ENCODE results near the gene CLEC3B. TPM values are rescaled to one million over a fixed set of nuclear protein-coding genes. Genes with fewer than 3 reads are reported as not detected.
"Not testable (repeated sequence)": the region's sequence is repeated elsewhere in the genome, so short reads cannot be mapped to it uniquely, and the experiment has no call there.

The CLEC3B gene
- total RNA-seq, 1 donor from 2014 or later, result 50.3 TPM

DNA sequence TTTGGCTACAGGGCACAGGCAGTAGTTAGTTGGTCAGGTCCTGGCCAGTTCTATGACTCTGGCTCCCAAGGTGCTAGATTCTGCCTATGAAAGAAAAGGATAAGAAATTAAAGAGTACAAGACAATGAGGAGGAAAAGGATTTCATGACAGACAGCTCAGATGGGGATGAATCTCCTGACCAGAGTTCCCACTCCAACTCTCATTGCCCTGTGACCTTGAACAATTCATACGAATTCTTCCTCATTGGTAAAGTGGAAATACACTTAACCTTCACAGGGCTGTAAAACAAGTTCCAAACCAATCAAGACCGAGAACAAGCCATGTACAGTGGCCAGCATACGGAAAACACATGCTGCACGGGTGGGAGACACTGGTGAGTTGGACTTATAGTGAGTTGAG, 23.7 kb downstream of the CLEC3B start:
- DNase-seq (ENCODE audit: low spot score), result no peak
- no peak overlapping the region for H3K27ac Mint-ChIP-seq (ENCODE audit: unreplicated experiment)
- no peaks in the 10 kb centered on the region for H3K9me3 Mint-ChIP-seq (ENCODE audit: low read depth)
- no peaks in the 10 kb centered on the region for H3K36me3 Mint-ChIP-seq (ENCODE audit: low read depth)
- no peaks in the 10 kb centered on the region for H3K27me3 Mint-ChIP-seq (ENCODE audit: low read depth)
- H3K4me1 Mint-ChIP-seq (ENCODE audit: low read depth), result peaks cover 20% of the 10 kb centered on the region
- no peak overlapping the region for H3K4me3 Mint-ChIP-seq (ENCODE audit: unreplicated experiment)
- TF ChIP-seq, protein P1, sequence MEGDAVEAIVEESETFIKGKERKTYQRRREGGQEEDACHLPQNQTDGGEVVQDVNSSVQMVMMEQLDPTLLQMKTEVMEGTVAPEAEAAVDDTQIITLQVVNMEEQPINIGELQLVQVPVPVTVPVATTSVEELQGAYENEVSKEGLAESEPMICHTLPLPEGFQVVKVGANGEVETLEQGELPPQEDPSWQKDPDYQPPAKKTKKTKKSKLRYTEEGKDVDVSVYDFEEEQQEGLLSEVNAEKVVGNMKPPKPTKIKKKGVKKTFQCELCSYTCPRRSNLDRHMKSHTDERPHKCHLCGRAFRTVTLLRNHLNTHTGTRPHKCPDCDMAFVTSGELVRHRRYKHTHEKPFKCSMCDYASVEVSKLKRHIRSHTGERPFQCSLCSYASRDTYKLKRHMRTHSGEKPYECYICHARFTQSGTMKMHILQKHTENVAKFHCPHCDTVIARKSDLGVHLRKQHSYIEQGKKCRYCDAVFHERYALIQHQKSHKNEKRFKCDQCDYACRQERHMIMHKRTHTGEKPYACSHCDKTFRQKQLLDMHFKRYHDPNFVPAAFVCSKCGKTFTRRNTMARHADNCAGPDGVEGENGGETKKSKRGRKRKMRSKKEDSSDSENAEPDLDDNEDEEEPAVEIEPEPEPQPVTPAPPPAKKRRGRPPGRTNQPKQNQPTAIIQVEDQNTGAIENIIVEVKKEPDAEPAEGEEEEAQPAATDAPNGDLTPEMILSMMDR (IDR thresholded peaks at IDR 0.05), result no peak

DNA sequence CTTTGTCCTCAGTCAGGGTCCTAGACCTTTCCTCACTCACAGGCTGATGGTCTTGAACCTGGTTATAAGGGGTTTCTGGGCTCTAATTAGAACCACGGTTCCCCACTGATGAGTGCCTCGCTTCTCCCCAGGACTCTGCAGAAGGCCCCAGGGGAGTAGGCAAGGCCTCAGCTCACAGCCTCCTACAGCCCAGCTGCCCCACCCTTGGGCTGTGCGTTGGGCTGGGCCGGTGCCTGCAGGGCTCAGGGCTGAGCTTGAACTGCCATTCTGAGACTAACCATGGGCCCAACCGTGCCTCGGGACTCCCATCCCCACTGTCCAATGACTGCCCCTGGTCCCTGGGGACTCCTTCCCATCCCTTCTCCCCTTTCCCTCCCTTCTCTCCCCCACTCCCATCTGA, 25.6 kb downstream of the CLEC3B start:
- Mint-ChIP-seq H3K36me3 (ENCODE audit: low read depth) (no peaks in the 10 kb centered on the region), H3K9me3 (ENCODE audit: low read depth) (no peaks in the 10 kb centered on the region)

DNA sequence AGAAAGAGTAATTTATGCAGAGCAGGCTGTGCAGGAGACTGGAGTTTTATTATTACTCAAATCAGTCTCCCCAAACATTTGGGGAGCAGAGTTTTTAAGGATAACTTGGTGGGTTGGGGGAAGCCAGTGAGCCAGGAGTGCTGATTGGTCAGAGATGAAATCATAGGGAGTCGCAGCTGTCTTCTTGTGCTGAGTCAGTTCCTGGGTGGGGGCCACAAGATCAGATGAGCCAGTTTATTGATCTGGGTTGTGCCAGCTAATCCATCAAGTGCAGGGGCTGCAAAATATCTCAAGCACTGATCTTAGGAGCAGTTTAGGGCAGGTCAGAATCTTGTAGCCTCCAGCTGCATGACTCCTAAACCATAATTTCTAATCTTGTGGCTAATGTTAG, 27.7 kb downstream of the CLEC3B start:
- not testable (repeated sequence) for H3K27me3 Mint-ChIP-seq (ENCODE audit: low read depth); H3K4me3 Mint-ChIP-seq (ENCODE audit: unreplicated experiment); DNase-seq (ENCODE audit: low spot score); H3K36me3 Mint-ChIP-seq (ENCODE audit: low read depth); H3K9me3 Mint-ChIP-seq (ENCODE audit: low read depth)
- peak overlapping the region; percentile 2 for H3K27ac Mint-ChIP-seq (ENCODE audit: unreplicated experiment)
- H3K4me1 Mint-ChIP-seq (ENCODE audit: low read depth), result peaks cover 54% of the 10 kb centered on the region

More for the DNA sequence above, 25.6 kb downstream of the CLEC3B start:
- no peak for DNase-seq (ENCODE audit: low spot score)
- Mint-ChIP-seq H3K4me1 (ENCODE audit: low read depth) (peaks cover 32% of the 10 kb centered on the region), H3K27me3 (ENCODE audit: low read depth) (no peaks in the 10 kb centered on the region), H3K4me3 (ENCODE audit: unreplicated experiment) (no peak overlapping the region), H3K27ac (ENCODE audit: unreplicated experiment) (no peak overlapping the region)
- TF ChIP-seq, protein P1 (IDR thresholded peaks at IDR 0.05), result no peak

DNA sequence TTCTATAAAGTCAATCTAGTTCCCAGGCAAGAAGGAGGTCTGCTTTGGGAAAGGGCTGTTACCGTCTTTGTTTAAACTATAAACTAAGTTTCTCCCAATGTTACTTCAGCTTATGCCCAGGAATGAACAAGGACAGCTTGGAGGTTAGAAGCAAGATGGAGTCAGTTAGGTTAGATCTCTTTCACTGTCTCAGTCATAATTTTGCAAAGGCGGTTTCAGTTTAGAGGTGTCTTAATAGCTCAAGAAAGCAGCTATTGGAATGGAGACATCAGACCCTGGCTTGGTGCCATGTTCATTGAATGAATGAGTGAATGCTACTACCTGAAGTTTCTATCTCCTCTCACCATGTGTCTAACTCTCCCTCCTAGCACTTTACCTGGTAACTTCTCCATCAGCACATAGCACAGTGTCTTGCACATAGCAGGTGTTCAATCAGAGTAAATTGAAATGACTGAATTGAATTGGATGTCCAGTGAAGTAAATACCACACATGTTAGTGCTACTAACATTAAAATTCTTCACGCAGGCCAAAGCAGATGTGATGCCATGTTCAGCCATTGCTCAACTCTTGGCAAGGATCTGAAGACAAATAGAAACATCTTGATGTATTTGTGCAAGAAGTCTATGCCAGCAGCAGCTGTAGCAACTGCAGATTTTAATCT, 28.2 kb downstream of the CLEC3B start:
- Mint-ChIP-seq H3K27ac (ENCODE audit: unreplicated experiment) (peak overlapping the region; percentile 91), H3K9me3 (ENCODE audit: low read depth) (no peaks in the 10 kb centered on the region), H3K4me3 (ENCODE audit: unreplicated experiment) (no peak overlapping the region), H3K4me1 (ENCODE audit: low read depth) (peaks cover 59% of the 10 kb centered on the region), H3K27me3 (ENCODE audit: low read depth) (no peaks in the 10 kb centered on the region), H3K36me3 (ENCODE audit: low read depth) (no peaks in the 10 kb centered on the region)
- TF ChIP-seq, protein P1 (IDR thresholded peaks at IDR 0.05), result no peak
- no peak for DNase-seq (ENCODE audit: low spot score)

DNA sequence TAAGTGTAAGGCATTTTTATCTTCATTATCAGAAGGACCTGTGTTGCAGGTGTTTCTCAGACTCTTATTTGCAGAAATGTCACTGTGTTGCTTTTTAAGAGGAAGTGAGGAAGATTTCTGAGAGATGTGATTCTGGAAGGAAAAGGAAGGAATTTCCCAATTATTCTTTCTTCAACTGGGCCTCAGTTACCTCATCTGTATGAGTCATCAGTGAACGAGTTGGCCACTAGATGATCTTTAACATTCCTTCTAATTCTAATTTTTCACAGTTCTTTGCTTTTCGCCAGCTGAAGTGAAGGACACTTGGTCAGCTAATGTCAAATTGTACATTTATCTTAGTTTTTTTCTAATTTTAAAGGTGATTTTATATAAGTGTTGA, 28.9 kb downstream of the CLEC3B start:
- no peaks in the 10 kb centered on the region for H3K27me3 Mint-ChIP-seq (ENCODE audit: low read depth)
- no peak for DNase-seq (ENCODE audit: low spot score)
- TF ChIP-seq, protein P1 (IDR thresholded peaks at IDR 0.05), result no peak
- H3K27ac Mint-ChIP-seq (ENCODE audit: unreplicated experiment), result peak overlapping the region; percentile 91
- H3K9me3 Mint-ChIP-seq (ENCODE audit: low read depth), result no peaks in the 10 kb centered on the region
- H3K36me3 Mint-ChIP-seq (ENCODE audit: low read depth), result no peaks in the 10 kb centered on the region
- H3K4me3 Mint-ChIP-seq (ENCODE audit: unreplicated experiment), result no peak overlapping the region
- H3K4me1 Mint-ChIP-seq (ENCODE audit: low read depth), result peaks cover 64% of the 10 kb centered on the region

Measured in chondrocyte (in vitro differentiated cells).